H1 (cell line): ENCODE measurements around the gene ACSL4.

Experiments
- ATF3 ChIP-seq: IDR thresholded peaks from 2 replicates; pipeline ENCODE4 v1.6.1; 2011; ENCODE audit warnings: low read depth, mild to moderate bottlenecking, low read length; ENCODE audit not compliant: insufficient read depth
- CTCF ChIP-seq, 3 experiments: IDR thresholded peaks; 1 replicate in 2 of 3; 2 replicates in 1 of 3; pipeline versions ENCODE4 v1.5.1 to v1.6.1; 2011; ENCODE audit warnings: low read length in 3 of 3, mild to moderate bottlenecking in 3 of 3, inconsistent platforms in 2 of 3, low read depth in 1 of 3, moderate library complexity in 1 of 3; ENCODE audit not compliant: insufficient read depth in 1 of 3; ENCODE audit errors: control extremely low read depth in 1 of 3
- JUND ChIP-seq: IDR thresholded peaks from 2 replicates; pipeline ENCODE4 v1.6.1; 2011; ENCODE audit warnings: mild to moderate bottlenecking, improper control_type of control experiment, low read length
- PHF8 ChIP-seq: fragments of 200-600 bp; sonication (generic); conservative IDR thresholded peaks from 2 replicates; pipeline ENCODE4 v1.7.1; 2012; ENCODE audit warnings: low read depth, mild to moderate bottlenecking, inconsistent platforms, low read length, moderate library complexity
- POLR2A ChIP-seq, 2 experiments: IDR thresholded peaks; 1 replicate in 1 of 2; 2 replicates in 1 of 2; pipeline ENCODE4 v1.6.1; 2011; ENCODE audit warnings: low read depth in 2 of 2, low read length in 2 of 2, mild to moderate bottlenecking in 2 of 2; ENCODE audit errors: control extremely low read depth in 1 of 2
- RAD21 ChIP-seq, 2 experiments: IDR thresholded peaks in 1 of 2; conservative IDR thresholded peaks in 1 of 2; 2 replicates each; pipeline ENCODE4 v1.6.1; 2011; ENCODE audit warnings: low read depth in 2 of 2, low read length in 2 of 2, improper control_type of control experiment in 1 of 2, inconsistent platforms in 1 of 2, mild to moderate bottlenecking in 1 of 2, moderate library complexity in 1 of 2
- RXRA ChIP-seq: IDR thresholded peaks from 2 replicates; pipeline ENCODE4 v1.6.1; 2011; ENCODE audit warnings: low read depth, mild to moderate bottlenecking, low read length, moderate library complexity; ENCODE audit not compliant: insufficient read depth
- SIX5 ChIP-seq: IDR thresholded peaks from 2 replicates; pipeline ENCODE4 v1.6.1; 2011; ENCODE audit warnings: mild to moderate bottlenecking, low read depth, low read length
- SP2 ChIP-seq: IDR thresholded peaks from 2 replicates; pipeline ENCODE4 v1.6.1; 2012; ENCODE audit warnings: mild to moderate bottlenecking, low read length, inconsistent platforms
- TBP ChIP-seq: IDR thresholded peaks from 2 replicates; pipeline ENCODE4 v1.6.1; 2011; ENCODE audit warnings: low read depth, low read length, improper control_type of control experiment
- YY1 ChIP-seq: IDR thresholded peaks from 2 replicates; pipeline ENCODE4 v1.6.1; 2011; ENCODE audit warnings: low read depth, mild to moderate bottlenecking, low read length
- TF ChIP-seq, protein P1 (sequence below): IDR thresholded peaks from 2 replicates; pipeline ENCODE4 v1.6.1; 2012; ENCODE audit warnings: low read length, inconsistent platforms
- TF ChIP-seq, protein P2 (sequence below): IDR thresholded peaks from 2 replicates; pipeline ENCODE4 v1.6.1; 2011; ENCODE audit warnings: low read length, improper control_type of control experiment

- no peak for TF ChIP-seq CTCF (IDR thresholded peaks at IDR 0.05; ENCODE audit: control extremely low read depth in 1 of 3, insufficient read depth in 1 of 3, low read depth in 1 of 3, low read length in 3 of 3)
- no peak for TF ChIP-seq SIX5
- TF ChIP-seq JUND: no peak
- TF ChIP-seq, protein P1, sequence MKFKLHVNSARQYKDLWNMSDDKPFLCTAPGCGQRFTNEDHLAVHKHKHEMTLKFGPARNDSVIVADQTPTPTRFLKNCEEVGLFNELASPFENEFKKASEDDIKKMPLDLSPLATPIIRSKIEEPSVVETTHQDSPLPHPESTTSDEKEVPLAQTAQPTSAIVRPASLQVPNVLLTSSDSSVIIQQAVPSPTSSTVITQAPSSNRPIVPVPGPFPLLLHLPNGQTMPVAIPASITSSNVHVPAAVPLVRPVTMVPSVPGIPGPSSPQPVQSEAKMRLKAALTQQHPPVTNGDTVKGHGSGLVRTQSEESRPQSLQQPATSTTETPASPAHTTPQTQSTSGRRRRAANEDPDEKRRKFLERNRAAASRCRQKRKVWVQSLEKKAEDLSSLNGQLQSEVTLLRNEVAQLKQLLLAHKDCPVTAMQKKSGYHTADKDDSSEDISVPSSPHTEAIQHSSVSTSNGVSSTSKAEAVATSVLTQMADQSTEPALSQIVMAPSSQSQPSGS: no peak
- no peak for TF ChIP-seq TBP
- no peak for TF ChIP-seq SP2
- TF ChIP-seq YY1: no peak
- no peak for TF ChIP-seq RAD21 (IDR thresholded peaks at IDR 0.05 in 1 of 2, conservative IDR thresholded peaks at IDR 0.05 in 1 of 2; ENCODE audit: low read depth in 2 of 2, low read length in 2 of 2)
- TF ChIP-seq ATF3: no peak
- TF ChIP-seq RXRA: no peak
- no peak for TF ChIP-seq POLR2A (IDR thresholded peaks at IDR 0.05; ENCODE audit: control extremely low read depth in 1 of 2, low read depth in 2 of 2, low read length in 2 of 2)
- no peak for TF ChIP-seq PHF8
- TF ChIP-seq, protein P2, sequence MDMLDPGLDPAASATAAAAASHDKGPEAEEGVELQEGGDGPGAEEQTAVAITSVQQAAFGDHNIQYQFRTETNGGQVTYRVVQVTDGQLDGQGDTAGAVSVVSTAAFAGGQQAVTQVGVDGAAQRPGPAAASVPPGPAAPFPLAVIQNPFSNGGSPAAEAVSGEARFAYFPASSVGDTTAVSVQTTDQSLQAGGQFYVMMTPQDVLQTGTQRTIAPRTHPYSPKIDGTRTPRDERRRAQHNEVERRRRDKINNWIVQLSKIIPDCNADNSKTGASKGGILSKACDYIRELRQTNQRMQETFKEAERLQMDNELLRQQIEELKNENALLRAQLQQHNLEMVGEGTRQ: no peak
Measured at GRCh38 chrX:109691752-109692151, 41.3 kb downstream of the ACSL4 start.
